Islet precursor cell (in vitro differentiated cells): ENCODE data around the gene ZNF557.
A peak's percentile ranks its signal among the peaks of the same experiment; 100 is the strongest.
"Not testable (repeated sequence)": the region's sequence is repeated elsewhere in the genome, so short reads cannot be mapped to it uniquely, and the experiment has no call there.

Experiments
- DNase-seq: peaks from one replicate; pipeline ENCODE4 v3.0.0-alpha.2; 2018

The ZNF557 gene

GRCh38 chr19:7069042-7069903 is at the start of gene ZNF557:
ZNF557 (plus strand) TSS chr19:7069703; CDS start chr19:7075075, 5,372 bp downstream.
- DNase-seq, result peak; percentile 99

DNA sequence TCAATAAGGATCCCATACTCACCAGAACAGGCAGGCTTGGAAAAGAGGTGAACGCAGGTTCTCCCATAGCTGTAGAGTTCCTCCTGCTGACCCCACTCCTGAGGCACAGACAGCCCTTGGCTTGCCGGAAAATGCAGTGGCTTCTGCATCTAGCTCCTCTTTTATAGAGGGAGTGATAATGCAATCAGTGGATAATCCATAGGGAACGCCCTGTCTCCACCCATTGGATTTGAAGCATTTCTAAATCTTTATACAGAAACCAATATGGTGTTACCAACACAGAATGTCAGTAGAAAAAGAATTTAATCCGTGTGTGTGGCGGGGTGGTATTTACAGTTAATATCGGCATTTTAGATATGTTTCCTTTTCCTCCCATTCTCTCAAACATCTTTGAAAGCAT is 48.2 kb upstream of the ZNF557 start, which contains the start of gene MBD3L2B:
MBD3L2B (minus strand) TSS at position 101 of the 400 bp plus-strand sequence; CDS start at position 67, 34 bp downstream.
- not testable (repeated sequence) for DNase-seq

GRCh38 chr19:7028790-7029189 is 40.7 kb upstream of the ZNF557 start:
- not testable (repeated sequence) for DNase-seq

GRCh38 chr19:7030278-7030677 is 39.2 kb upstream of the ZNF557 start, which contains the start of gene MBD3L5:
MBD3L5 (plus strand) TSS chr19:7030578; CDS start chr19:7030612, 34 bp downstream.
- not testable (repeated sequence) for DNase-seq

GRCh38 chr19:7040079-7040478 is 29.4 kb upstream of the ZNF557 start, which contains the start of gene MBD3L4:
MBD3L4 (minus strand) TSS chr19:7040179; CDS start chr19:7040144, 35 bp downstream.
- DNase-seq, result not testable (repeated sequence)

DNA sequence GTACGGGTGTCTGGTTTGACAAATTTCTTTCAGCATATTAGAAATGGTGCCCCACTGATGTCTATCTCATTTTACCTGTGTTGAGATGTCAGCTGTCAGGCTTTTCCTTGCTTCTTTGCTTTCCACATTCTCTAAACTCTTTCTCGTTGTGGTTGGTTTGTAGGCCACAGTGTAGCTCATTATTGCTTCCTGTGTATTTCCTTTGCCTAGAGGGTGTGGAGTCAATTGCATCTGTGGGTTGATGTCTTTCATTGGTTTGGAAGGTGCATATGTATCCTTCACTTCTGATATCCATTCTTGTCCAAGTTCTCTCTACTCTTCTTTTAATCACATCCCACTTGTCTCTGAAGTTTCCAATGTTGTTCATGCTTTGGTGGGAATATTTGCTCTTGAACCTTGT is 27.9 kb upstream of the ZNF557 start:
- DNase-seq, result not testable (repeated sequence)

- not testable (repeated sequence) for DNase-seq
Observed at GRCh38 chr19:7049021-7049420, 20.5 kb upstream of the ZNF557 start, which contains the start of gene MBD3L2. MBD3L2 (plus strand) TSS chr19:7049321; CDS start chr19:7049374, 53 bp downstream.

DNA sequence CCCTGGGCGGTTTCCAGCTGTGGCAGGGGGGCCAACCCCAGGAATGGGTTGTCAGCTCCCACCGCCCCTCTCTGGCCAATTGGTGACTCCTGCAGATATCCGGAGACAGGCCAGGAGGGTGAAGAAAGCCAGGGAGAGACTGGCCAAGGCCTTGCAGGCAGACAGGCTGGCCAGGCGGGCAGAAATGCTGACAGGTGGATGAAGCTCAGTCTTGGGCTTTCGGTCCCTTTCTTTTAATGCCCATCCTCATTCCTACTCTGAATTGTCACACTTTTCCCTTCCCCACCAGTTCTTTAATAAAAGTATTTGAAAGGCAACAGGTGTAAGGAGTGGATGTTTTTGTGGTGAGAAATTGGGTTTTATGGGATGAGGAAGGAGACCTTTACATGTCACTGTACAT is 18.1 kb upstream of the ZNF557 start:
- DNase-seq, result not testable (repeated sequence)

DNA sequence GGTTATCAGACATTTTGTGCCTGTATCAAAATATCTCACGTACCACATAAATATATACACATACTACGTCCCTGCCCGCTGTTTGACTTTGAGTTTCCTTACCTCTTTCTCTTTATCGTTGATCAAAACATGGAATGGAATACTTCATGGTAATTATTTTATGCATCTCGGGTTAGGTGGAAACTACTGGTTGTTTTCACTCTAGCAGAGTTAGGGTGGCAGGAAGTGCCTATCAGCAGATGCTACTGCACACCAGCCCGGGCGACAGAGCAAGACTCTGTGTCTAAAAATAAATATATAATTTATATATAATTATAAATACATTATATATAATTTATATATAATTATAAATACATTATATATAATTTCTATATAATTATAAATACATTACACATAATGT is 16.6 kb upstream of the ZNF557 start:
- not testable (repeated sequence) for DNase-seq

DNA sequence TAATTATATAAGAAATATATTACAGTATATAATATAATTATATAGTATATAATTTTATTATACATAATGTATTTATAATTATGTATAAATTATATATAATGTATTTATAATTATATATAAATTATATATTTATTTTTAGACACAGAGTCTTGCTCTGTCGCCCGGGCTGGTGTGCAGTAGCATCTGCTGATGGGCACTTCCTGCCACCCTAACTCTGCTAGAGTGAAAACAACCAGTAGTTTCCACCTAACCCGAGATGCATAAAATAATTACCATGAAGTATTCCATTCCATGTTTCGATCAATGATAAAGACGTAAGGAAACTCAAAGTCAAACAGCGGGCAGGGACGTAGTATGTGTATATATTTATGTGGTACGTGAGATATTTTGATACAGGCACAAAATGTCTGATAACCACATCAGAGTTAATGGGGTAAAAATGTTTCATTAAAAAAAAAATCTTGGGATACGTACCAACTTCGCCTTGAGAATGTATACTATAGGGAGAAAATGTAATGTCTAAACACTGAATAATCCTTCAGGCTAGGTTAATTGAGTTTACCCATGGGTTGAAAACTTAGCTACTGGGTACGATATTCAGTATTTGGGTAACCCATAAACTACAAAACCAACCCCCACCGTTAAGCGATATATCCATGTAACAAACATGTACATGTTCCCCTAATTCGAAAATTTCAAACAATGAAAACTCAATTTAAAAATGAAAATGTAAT is 14.7 kb upstream of the ZNF557 start:
- DNase-seq, result not testable (repeated sequence)

DNA sequence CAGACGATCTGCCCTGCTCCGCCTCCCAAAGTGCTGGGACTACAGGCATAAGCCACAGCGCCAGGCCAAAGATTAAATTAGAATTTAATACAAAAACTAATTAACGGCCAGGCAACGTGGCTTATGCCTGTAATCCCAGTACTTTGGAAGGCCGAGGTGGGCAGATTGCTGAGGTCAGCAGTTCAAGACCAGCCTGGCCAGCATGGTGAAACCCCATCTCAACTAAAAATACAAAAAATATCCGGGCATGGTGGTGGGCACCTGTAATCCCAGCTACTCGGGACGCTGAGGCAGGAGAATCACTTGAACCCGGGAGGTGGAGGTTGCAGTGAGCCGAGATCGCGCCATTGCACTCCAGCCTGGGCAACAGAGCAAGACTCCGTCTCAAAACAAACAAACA is 13.8 kb upstream of the ZNF557 start:
- not testable (repeated sequence) for DNase-seq

DNA sequence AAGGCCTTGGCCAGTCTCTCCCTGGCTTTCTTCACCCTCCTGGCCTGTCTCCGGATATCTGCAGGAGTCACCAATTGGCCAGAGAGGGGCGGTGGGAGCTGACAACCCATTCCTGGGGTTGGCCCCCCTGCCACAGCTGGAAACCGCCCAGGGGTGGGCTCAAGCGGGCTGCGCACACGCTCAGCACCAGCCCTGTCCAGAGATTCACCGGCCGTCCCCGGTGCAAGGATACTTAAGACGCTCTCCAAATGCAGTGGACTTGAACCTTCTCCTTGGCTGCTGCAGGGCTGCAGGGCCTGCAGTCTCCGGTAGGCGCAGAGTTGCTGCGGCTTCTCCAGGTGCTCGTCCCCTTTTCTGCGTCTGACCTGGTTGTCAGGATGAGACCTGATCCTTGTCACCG is 13.1 kb upstream of the ZNF557 start:
- DNase-seq, result not testable (repeated sequence)

DNA sequence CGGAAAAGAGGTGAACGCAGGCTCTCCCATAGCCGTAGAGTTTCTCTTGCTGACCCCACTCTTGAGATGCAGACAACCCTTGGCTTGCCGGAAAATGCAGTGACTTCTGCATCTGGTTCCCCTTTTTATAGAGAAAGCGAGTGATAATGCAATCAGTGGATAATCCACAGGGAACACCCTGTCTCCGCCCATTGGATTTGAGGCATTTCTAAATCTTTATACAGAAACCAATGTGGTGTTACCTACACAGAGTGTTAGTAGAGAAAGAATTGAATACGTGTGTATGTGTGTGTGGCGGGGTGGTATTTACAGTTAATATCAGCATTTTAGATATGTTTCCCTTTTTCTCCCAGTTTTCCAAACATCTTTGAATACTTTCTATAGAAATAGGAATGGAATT is 10.9 kb upstream of the ZNF557 start, which contains the start of gene MBD3L3:
MBD3L3 (minus strand) TSS at position 101 of the 400 bp plus-strand sequence; CDS start at position 30, 71 bp downstream.
- DNase-seq, result not testable (repeated sequence)

- not testable (repeated sequence) for DNase-seq
Observed at GRCh38 chr19:7059977-7060376, 9.5 kb upstream of the ZNF557 start.

DNA sequence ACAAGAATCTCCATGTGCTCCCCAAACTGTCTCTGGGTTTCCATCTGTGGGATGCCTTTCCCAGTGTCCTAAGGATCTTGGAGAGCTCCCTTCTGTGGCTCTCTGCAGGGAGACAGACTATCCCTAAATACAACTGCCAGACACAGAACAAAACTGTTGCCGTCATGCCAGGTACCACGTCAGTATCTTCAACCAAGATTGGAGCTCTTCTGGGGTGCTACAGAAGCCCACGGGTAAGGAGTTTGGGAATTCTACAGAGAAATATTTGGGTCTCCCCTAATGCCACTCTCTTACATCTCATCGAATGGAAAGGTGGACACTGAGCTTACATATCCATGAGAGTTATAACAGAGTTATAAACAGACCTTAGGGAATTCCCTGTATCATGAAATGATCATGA is 6.2 kb upstream of the ZNF557 start:
- DNase-seq, result peak; percentile 4

- DNase-seq, result peak; percentile 29
Observed at GRCh38 chr19:7063764-7064418, 5.6 kb upstream of the ZNF557 start.

GRCh38 chr19:7067122-7067521 is 2.4 kb upstream of the ZNF557 start:
- peak; percentile 57 for DNase-seq

- no peak for DNase-seq
Observed at GRCh38 chr19:7067716-7068115, 1.8 kb upstream of the ZNF557 start.

GRCh38 chr19:7068599-7068998 is 904 bp upstream of the ZNF557 start:
- DNase-seq, result peak; percentile 10

DNA sequence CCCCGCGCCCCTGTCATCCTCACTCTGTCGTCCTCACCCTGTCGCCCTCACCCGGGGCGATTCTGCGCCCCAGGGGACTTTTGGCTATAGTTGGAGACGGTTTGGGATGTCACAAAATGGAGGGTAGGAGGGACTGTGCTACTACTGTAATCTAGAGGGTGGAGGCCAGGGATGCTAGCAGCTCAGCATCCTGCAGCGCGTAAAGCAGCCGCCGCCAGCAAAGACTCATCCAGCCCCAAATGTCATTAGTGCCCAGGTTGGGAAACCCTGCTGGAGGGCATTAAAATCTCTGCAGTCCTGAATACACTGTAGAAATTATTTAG is 362 bp downstream of the ZNF557 start:
- DNase-seq, result no peak

GRCh38 chr19:7072541-7072940 is 3.0 kb downstream of the ZNF557 start:
- DNase-seq, result peak; percentile 25

GRCh38 chr19:7074705-7075282 is 5.3 kb downstream of the ZNF557 start:
- peak; percentile 38 for DNase-seq
